Activated CD4-positive, alpha-beta T cell treated with anti-CD3 and anti-CD28 coated beads for 48 hours (primary cell): ENCODE data around the gene CYP1B1.
"Not testable (repeated sequence)": the region's sequence is repeated elsewhere in the genome, so short reads cannot be mapped to it uniquely, and the experiment has no call there.

Experiments used
- DNase-seq: peaks from one replicate; pipeline ENCODE4 v3.0.0-alpha.2; 2020

The CYP1B1 gene

DNA sequence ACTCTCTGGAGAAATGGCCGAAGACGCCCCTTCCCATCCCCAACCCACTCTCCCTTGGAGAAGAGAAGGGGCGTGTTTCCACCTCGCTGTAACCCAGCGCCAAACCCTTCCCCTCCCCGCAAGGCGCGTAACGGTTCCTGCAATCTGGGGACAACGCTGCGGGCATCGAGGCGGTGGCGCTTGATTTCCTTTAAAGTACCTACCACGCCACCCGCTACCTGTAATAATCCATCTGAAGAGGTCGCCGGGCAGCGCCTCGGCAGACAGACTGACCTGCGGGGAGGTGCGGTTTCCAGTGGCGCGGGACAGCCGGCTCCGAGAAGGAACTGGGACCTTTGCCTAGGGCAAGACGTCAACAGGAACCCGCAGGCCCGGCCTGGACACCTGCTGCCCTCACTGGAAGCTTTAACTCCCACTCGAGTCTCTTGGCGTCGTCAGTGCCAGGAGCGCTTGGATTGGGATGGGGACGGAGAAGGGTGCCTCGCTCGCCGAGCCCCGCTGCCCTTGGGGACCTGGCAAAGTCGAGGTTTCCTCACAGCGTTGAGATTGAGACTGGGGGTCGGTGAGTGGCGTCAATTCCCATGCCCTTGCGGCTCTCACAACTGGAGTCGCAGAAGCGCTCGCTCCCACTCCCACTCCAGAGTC is at the start of gene CYP1B1:
Gene CYP1B1 (minus strand): TSS at position 645 of the 645 bp plus-strand sequence. CDS start 763 bp downstream, outside the sequence.
- peak; percentile 7 for DNase-seq

- no peak for DNase-seq
Observed at GRCh38 chr2:38125007-38125406, 49.1 kb upstream of the CYP1B1 start.

GRCh38 chr2:38123911-38124310 is 48.0 kb upstream of the CYP1B1 start:
- DNase-seq = no peak

- DNase-seq = no peak
Observed at GRCh38 chr2:38122344-38122743, 46.4 kb upstream of the CYP1B1 start.

GRCh38 chr2:38121481-38121880 is 45.5 kb upstream of the CYP1B1 start:
- no peak for DNase-seq

GRCh38 chr2:38120829-38121228 is 44.9 kb upstream of the CYP1B1 start:
- no peak for DNase-seq

GRCh38 chr2:38120264-38120592 is 44.3 kb upstream of the CYP1B1 start:
- DNase-seq = no peak

DNA sequence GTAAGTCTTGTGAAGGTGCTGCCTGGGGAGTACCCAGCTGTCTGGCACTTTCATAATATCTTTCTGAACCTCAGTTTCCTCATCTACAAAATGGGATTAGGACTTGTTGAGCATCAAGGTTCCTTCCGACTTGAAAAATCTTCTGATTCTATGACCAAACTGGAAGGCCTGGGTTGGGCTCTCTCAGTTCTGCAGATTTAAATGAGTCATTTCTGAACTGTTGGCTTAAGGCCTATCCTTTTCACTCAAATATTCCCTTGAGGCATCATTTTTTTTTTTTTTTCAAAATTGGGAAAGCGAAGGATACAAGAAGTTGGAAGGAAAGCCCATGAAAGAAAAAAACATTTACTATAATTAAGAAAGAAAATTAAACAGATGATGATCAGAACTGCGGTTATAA is 40.8 kb upstream of the CYP1B1 start:
- no peak for DNase-seq

GRCh38 chr2:38115216-38116032 is 39.5 kb upstream of the CYP1B1 start:
- peak; percentile 87 for DNase-seq

- DNase-seq = no peak
Observed at GRCh38 chr2:38113981-38114708, 38.2 kb upstream of the CYP1B1 start.

DNA sequence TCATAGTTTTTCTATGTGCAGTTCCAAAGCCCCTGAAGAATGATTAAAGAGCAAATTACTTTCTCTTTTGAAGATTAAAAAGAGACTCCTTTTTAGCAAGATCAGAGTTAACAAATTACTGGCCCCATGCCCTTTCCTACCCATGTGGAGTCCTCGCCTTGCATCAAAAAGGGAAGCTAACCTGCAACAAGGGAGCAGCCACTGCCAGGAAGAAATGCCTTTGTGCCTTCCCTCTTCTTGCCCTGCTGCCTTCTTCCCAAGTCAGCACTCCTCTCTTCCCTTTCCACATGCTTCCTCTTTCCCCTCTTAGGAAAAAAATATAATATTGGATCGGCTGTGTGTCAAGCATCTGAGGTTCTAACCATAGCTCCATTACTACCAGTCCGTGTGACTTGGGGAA is 37.1 kb upstream of the CYP1B1 start:
- DNase-seq = no peak

GRCh38 chr2:38111350-38111749 is 35.4 kb upstream of the CYP1B1 start:
- not testable (repeated sequence) for DNase-seq

- DNase-seq = no peak
Observed at GRCh38 chr2:38109732-38110181, 33.8 kb upstream of the CYP1B1 start.

DNA sequence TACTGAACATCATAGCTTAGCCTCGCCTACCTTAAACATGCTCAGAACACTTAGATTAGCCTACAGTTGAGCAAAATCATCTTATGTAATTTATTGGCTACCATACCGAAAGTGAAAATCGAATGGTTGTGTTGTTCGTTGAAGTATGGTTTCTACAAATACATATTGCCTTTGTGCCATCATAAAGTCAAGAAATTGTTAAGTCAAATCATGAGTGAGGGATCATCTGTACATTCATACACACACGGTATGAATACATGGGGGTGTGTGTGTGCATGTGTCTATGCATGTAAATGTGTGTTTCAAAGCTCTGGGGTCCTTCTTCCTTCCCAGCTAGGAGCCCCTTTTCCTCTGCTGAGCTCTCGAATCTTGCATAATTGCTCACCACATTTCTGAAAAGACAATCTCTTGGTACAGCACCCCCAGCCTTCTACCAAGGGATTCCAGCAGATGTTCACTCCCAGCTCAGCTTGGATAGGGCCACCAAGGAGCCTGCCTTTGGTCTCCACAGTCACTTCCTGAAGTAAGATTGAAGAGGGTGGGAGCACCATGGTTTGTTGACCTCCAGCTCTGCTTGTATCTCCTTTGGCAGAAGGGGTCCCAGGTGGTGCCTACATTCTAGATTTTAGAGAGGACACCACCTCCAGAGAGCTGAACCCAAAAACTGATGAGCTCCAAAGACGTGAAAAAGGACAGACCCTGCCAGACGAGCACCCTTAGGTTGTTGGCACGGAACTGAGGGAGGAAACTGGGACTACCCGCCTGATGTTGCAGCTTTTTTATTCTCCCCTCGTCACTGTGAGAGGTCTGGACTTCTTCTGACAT is 33.2 kb upstream of the CYP1B1 start:
- DNase-seq = no peak

DNA sequence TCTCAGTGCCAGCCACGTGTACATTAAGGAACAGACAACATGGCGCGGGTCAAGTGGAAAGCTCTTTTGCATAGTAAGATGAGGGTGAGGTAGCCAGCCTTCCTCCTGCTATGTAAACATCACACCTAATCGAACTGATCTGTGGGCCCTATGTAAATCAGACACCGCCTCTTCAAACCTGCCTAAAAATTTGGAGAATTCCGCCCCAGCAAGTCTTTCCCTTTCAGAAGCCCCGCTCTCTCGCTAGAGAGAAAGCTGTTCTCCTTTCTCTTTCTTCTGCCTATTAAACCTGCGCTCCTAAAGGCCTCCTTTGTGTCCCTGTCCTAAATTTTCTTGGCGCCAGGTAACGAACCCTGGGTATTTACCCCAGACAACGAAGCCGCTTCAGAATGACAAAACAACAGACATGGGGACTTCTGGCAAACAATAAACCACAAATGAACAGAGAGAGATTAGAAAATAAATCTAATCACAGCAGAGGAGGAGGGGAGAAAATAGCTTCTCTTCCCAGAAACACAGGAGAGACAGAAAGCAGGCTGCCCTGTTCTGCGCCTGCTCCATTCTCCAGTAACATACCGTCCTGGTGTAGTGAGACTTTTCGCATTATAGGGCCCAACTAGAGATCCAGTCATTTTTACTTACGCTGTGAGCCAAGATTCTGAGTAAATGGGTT is 31.9 kb upstream of the CYP1B1 start:
- DNase-seq = no peak

GRCh38 chr2:38106405-38107094 is 30.6 kb upstream of the CYP1B1 start:
- no peak for DNase-seq

- DNase-seq = no peak
Observed at GRCh38 chr2:38105922-38106321, 30.0 kb upstream of the CYP1B1 start.

DNA sequence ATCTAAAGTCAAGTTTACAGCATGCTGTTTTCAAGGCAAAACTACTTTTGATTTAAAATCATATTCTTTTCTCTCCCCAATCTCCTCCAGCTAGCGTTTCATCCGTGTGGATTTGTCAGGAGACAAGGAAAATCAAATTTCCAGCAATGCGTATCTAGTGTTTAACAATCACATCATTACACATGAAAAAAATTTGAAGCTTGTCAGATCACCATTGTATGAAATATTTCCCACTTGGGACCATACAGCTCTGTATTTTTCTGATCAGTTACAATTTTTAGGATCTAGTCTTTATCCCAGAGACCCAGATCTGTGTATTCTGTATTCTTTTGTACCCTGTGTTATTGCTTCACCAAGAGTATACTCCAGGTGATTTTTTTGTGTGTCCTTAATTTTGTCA is 28.6 kb upstream of the CYP1B1 start:
- no peak for DNase-seq

- DNase-seq = no peak
Observed at GRCh38 chr2:38100328-38100727, 24.4 kb upstream of the CYP1B1 start.

- DNase-seq = no peak
Observed at GRCh38 chr2:38099099-38100028, 23.4 kb upstream of the CYP1B1 start.
